ENCODE results near the gene JAG1. TPM values are rescaled to one million over a fixed set of nuclear protein-coding genes. Genes with fewer than 3 reads are reported as not detected.

JAG1 gene
- total RNA-seq, 1 donor: 46.7 TPM

GRCh38 chr20:10660661-10661060 lies 13.1 kb downstream of the JAG1 start:
- TF ChIP-seq, protein P1, sequence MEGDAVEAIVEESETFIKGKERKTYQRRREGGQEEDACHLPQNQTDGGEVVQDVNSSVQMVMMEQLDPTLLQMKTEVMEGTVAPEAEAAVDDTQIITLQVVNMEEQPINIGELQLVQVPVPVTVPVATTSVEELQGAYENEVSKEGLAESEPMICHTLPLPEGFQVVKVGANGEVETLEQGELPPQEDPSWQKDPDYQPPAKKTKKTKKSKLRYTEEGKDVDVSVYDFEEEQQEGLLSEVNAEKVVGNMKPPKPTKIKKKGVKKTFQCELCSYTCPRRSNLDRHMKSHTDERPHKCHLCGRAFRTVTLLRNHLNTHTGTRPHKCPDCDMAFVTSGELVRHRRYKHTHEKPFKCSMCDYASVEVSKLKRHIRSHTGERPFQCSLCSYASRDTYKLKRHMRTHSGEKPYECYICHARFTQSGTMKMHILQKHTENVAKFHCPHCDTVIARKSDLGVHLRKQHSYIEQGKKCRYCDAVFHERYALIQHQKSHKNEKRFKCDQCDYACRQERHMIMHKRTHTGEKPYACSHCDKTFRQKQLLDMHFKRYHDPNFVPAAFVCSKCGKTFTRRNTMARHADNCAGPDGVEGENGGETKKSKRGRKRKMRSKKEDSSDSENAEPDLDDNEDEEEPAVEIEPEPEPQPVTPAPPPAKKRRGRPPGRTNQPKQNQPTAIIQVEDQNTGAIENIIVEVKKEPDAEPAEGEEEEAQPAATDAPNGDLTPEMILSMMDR (IDR thresholded peaks at IDR 0.05; ENCODE audit: insufficient read depth, low read length): no peak
- DNase-seq (ENCODE audit: low read depth): no peak

DNA sequence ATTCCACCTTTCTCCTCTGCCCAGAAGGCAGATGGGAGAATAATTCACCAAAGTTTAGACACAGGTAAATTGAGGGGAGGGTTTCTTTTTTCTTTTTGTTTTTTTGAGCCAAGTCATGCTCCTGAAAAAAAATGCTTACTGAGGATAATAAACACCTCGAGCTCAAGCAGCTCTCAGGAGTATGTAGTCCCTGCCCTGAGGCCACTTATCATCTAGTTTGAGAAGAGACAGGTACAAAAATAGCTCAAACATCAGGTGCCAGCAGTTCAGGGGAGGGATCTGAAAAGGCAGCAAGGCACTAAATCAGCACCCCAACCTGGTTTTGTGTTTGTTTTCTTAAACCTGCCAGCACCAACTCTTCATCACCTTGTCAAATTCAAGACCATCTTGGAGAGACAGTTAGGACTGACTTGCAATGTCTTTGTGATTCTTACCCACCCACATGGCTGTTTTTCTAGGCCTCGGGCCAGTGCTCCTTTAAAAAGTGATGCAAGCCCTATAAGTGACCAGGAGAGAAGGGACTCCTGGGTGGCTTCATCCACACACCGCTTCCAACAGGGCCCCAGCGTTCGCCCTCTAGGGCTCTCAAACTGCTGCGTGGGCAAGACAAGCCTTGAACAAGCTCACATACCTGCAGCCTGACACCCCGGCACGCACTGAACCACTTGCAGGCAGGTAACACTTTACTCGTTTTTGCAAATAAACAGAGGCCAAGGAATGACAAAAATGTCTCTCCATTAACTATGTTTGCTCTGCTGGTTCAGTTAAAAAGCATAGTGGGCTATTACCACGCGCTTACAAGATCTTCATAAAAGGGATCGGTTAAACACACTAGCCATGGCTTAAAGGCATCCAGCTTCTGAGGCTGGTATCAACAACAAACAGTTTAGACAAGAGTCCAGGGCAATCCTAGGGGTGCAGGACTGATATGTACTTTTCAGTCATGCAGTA lies 13.9 kb downstream of the JAG1 start:
- TF ChIP-seq, protein P1 (IDR thresholded peaks at IDR 0.05; ENCODE audit: insufficient read depth, low read length): no peak
- no peak for DNase-seq (ENCODE audit: low read depth)

More at GRCh38 chr20:10660661-10661060, 13.1 kb downstream of the JAG1 start:
- H3K4me3 ChIP-seq (ENCODE audit: low read depth, low read length): no peak overlapping the region

DNA sequence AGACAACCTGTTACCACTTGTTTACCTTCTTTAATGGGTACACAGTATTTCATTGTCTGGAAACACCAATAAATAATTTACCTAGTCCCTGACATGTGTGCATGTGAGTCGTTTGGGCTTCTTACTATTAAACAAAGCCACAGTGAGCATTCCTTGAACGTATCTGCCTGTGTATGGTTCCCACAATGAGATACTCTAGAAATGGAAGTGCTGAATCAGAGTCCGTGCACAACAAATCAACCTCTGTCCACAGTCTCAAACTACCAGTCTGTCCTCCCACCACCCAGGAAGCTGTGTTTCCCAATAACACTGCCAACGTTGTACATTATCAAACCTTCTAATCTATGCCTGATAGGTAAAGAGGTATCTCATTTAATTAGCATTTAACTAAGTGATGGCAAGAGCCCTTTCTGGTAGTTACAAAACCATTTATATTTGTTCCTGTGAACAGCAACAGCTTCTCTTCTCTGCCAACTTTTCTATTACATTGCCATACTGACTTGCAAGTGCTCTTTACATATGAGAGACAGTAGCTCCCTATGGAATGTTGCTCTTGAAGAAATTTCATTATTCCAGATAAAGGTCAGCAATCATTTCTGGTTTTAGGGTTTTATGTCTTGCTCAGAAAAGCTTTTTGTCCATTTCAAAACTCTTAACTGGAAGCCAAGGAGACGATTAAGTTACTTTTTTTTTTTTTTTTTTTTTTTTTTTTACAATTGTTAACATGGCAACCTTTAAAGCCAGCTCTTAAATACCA lies 14.7 kb downstream of the JAG1 start:
- no peak overlapping the region for H3K4me3 ChIP-seq (ENCODE audit: low read depth, low read length)
- TF ChIP-seq, protein P1 (IDR thresholded peaks at IDR 0.05; ENCODE audit: insufficient read depth, low read length): no peak
- DNase-seq (ENCODE audit: low read depth): no peak

More for the DNA sequence above, 13.9 kb downstream of the JAG1 start:
- H3K4me3 ChIP-seq (ENCODE audit: low read depth, low read length): no peak overlapping the region

- TF ChIP-seq, protein P1 (IDR thresholded peaks at IDR 0.05; ENCODE audit: insufficient read depth, low read length): no peak
- DNase-seq (ENCODE audit: low read depth): no peak
Measured at GRCh38 chr20:10658051-10658823, 15.6 kb downstream of the JAG1 start.

DNA sequence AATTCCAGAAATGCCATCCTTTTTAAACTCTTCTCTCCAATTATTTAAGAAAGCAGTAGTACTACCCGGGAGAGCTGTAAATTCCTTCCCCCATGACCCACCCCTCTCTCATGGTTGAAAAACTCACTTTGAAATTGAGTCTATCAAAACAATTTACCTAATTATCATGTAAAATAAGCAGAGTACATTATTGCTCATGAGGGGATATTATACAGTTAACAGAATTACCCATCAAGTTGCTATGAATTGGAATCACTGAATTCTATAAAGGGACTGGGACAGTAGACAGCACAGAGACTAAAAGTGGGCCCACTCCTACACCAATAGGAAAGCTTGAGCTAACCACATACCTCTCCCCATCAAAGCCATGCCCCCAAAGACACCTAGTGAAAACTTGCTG lies 16.3 kb downstream of the JAG1 start:
- no peak for DNase-seq (ENCODE audit: low read depth)
- no peak overlapping the region for H3K4me3 ChIP-seq (ENCODE audit: low read depth, low read length)
- TF ChIP-seq, protein P1 (IDR thresholded peaks at IDR 0.05; ENCODE audit: insufficient read depth, low read length): no peak

More at GRCh38 chr20:10658051-10658823, 15.6 kb downstream of the JAG1 start:
- H3K4me3 ChIP-seq (ENCODE audit: low read depth, low read length): no peak overlapping the region

All from fibroblast of the aortic adventitia (primary cell).